Endodermal cell (in vitro differentiated cells): ENCODE measurements around the gene PTPRK. TPM values are rescaled to one million over a fixed set of nuclear protein-coding genes. Genes with fewer than 3 reads are reported as not detected.

Source experiments
- DNase-seq: peaks from one replicate; pipeline ENCODE4 v3.0.0-alpha.2; 2017
- H3K27ac ChIP-seq: 2 replicates; pipeline ENCODE4 v1.5.1; 2013; ENCODE audit warnings: mild to moderate bottlenecking, low read depth, low read length, moderate library complexity
- H3K27me3 ChIP-seq: 2 replicates; pipeline ENCODE4 v1.6.1; 2013; ENCODE audit warnings: mild to moderate bottlenecking, low read length, moderate library complexity; ENCODE audit not compliant: insufficient read depth, control insufficient read depth, poor library complexity, severe bottlenecking
- H3K36me3 ChIP-seq: 2 replicates; pipeline ENCODE4 v1.7.0; 2013; ENCODE audit warnings: mild to moderate bottlenecking, low read length, moderate library complexity; ENCODE audit not compliant: control insufficient read depth, insufficient read depth
- H3K4me1 ChIP-seq: one replicate; pipeline ENCODE4 v1.7.0; 2013; ENCODE audit warnings: low read length; ENCODE audit not compliant: control insufficient read depth, insufficient read depth
- H3K4me3 ChIP-seq: 2 replicates; pipeline ENCODE4 v1.5.1; 2013; ENCODE audit warnings: mild to moderate bottlenecking, low read length, moderate library complexity
- H3K9ac ChIP-seq: 2 replicates; pipeline ENCODE4 v1.6.1; 2013; ENCODE audit warnings: mild to moderate bottlenecking, low read length, moderate library complexity; ENCODE audit not compliant: poor library complexity, severe bottlenecking; ENCODE audit errors: extremely low read depth
- H3K9me3 ChIP-seq: 2 replicates; pipeline ENCODE4 v1.6.1; 2013; ENCODE audit warnings: mild to moderate bottlenecking, low read length, moderate library complexity; ENCODE audit not compliant: control insufficient read depth
- H3K27ac Mint-ChIP-seq: 2 replicates; pipeline ENCODE4 v1.8.0; 2020; ENCODE audit warnings: mixed read lengths
- H3K27me3 Mint-ChIP-seq: 2 replicates; pipeline ENCODE4 v1.8.0; 2021; ENCODE audit warnings: mild to moderate bottlenecking, mixed read lengths; ENCODE audit not compliant: insufficient read depth
- H3K36me3 Mint-ChIP-seq: 2 replicates; pipeline ENCODE4 v1.8.0; 2020; ENCODE audit warnings: low read depth, mixed read lengths
- H3K4me1 Mint-ChIP-seq: 2 replicates; pipeline ENCODE4 v1.8.0; 2020; ENCODE audit warnings: mixed read lengths
- H3K4me3 Mint-ChIP-seq: 2 replicates; pipeline ENCODE4 v1.8.0; 2020; ENCODE audit warnings: mild to moderate bottlenecking, moderate library complexity, mixed read lengths
- H3K9me3 Mint-ChIP-seq: 2 replicates; pipeline ENCODE4 v1.8.0; 2020; ENCODE audit warnings: mild to moderate bottlenecking, mixed read lengths
- WGBS, 2 experiments: methylation state at CpG; one replicate each; pipeline versions ENCODE4 v1.1.5 to v1.1.7; 2013; ENCODE audit warnings: missing lambda C conversion rate in 2 of 2, mixed read lengths in 1 of 2; ENCODE audit not compliant: insufficient coverage in 1 of 2, insufficient read length in 1 of 2; 5-methylcytosine and 5-hydroxymethylcytosine counted together
- total RNA-seq, 2 donors: library from RNA; stranded (reverse); fragmentation: NEBNext Ultra II Directional in 1 of 2; extraction: Animal tissue kit (Norgen Biotek cat#: 25700) in 1 of 2; gene quantifications; 2 replicates in 1 of 2; 3 replicates in 1 of 2; pipeline ENCODE4 v1.2.1, GENCODE V29; 2021
- TF ChIP-seq, protein P1 (sequence below): fragments of 200-600 bp; sonication (generic); conservative IDR thresholded peaks from 2 replicates; pipeline ENCODE4 v1.5.0; 2021; ENCODE audit warnings: antibody characterized with exemption, mild to moderate bottlenecking

PTPRK gene
- total RNA-seq, 2 donors from 2014 or later: 46.4 to 57.6 TPM

DNA sequence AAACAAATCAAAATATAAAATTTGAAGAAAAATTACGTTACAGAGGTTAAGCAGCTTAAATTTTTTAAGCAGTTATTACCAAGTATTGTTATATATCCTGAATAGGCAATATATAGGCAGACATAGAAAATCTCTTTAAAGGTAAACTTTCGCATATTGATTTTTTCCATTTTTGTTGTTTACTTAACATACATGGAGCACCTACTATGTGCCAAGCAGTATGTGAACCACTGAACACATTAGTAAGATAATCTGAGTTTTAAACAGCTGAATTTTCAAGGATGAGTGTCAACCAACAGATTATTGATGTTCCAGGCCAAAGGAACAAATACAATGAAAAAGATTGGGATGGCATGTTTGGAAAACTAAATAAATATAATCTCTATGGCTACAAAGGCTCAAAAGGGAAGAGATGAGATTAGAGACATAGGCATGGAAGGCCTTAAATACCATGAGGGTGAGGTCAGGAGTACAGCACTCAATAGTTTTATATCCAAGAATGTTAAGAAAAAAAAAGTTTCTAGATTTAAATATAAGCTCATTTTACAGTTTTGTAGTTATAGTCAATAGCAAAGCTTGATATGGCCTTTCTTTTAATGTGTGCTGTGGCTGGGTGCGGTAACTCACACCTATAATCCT, 277.5 kb downstream of the PTPRK start:
- Mint-ChIP-seq H3K4me3 (no peak overlapping the region), H3K4me1 (peaks cover 15% of the 10 kb centered on the region), H3K27me3 (no peaks in the 10 kb centered on the region), H3K36me3 (peaks cover 9% of the 10 kb centered on the region), H3K9me3 (no peaks in the 10 kb centered on the region), H3K27ac (no peak overlapping the region)
- peaks cover 8% of the 10 kb centered on the region for H3K4me1 ChIP-seq
- TF ChIP-seq, protein P1, sequence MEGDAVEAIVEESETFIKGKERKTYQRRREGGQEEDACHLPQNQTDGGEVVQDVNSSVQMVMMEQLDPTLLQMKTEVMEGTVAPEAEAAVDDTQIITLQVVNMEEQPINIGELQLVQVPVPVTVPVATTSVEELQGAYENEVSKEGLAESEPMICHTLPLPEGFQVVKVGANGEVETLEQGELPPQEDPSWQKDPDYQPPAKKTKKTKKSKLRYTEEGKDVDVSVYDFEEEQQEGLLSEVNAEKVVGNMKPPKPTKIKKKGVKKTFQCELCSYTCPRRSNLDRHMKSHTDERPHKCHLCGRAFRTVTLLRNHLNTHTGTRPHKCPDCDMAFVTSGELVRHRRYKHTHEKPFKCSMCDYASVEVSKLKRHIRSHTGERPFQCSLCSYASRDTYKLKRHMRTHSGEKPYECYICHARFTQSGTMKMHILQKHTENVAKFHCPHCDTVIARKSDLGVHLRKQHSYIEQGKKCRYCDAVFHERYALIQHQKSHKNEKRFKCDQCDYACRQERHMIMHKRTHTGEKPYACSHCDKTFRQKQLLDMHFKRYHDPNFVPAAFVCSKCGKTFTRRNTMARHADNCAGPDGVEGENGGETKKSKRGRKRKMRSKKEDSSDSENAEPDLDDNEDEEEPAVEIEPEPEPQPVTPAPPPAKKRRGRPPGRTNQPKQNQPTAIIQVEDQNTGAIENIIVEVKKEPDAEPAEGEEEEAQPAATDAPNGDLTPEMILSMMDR: no peak
- 89% methylated on average over 2 of the region's 3 CpGs; no CpG with 5 or more reads in 1 of the 2 experiments for WGBS, 2 experiments
- peaks cover 11% of the 10 kb centered on the region for H3K36me3 ChIP-seq
- no peaks in the 10 kb centered on the region for H3K9me3 ChIP-seq
- H3K4me3 ChIP-seq: no peak overlapping the region
- H3K9ac ChIP-seq: no peak overlapping the region
- H3K27ac ChIP-seq: no peak overlapping the region
- no peaks in the 10 kb centered on the region for H3K27me3 ChIP-seq
- DNase-seq: no peak

DNA sequence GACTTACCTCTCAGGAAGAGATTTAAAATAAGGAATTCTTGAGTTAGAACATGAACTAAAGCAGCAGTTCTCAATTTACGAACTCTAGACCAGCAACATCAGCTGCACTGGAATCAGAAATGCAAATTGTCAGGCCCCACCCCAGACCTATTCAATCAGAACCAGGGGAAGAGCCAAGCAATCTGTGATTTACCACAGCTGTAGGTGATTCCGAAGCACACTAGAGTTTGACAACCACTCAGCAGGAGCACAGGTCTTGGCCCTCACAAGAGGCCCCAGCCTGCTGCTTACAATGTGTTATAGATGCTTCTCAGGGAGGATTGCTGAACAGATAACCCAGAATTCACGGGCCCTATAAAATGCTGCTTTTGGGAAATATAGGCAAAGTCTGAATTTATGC, 279.2 kb downstream of the PTPRK start:
- TF ChIP-seq, protein P1: no peak
- Mint-ChIP-seq H3K4me1 (peaks cover 9% of the 10 kb centered on the region), H3K27me3 (no peaks in the 10 kb centered on the region), H3K9me3 (no peaks in the 10 kb centered on the region), H3K4me3 (no peak overlapping the region), H3K27ac (peak overlapping the region; percentile 37), H3K36me3 (peaks cover 9% of the 10 kb centered on the region)
- Histone ChIP-seq H3K4me3 (no peak overlapping the region), H3K9me3 (no peaks in the 10 kb centered on the region), H3K9ac (no peak overlapping the region), H3K4me1 (peaks cover 4% of the 10 kb centered on the region), H3K27ac (no peak overlapping the region), H3K36me3 (peaks cover 11% of the 10 kb centered on the region), H3K27me3 (no peaks in the 10 kb centered on the region)
- DNase-seq: no peak
- 75 to 95% methylated on average over 3 of the region's 3 CpGs for WGBS, 2 experiments

DNA sequence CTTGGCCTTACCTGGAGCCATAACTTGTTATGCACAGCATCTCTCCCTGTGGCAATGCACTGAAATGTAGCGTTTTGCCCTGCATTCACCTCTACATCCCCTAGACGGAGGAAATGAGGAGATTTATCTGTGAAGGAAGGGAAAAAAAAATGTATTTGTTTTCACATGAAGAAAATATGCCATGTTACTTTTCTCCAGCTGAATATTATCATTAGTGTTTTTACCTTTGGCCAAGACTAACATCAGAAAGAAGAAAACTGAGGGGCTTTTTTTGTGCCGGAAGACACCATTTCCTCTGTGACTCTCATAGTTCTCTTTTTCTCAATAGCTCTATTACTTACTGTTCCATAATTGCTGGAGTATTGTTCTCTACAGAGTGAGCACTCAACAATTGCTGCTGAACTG, 280.4 kb downstream of the PTPRK start:
- H3K4me3 ChIP-seq: no peak overlapping the region
- no peak overlapping the region for H3K27ac ChIP-seq
- TF ChIP-seq, protein P1: no peak
- Mint-ChIP-seq H3K27me3 (no peaks in the 10 kb centered on the region), H3K4me3 (no peak overlapping the region), H3K9me3 (no peaks in the 10 kb centered on the region), H3K4me1 (peaks cover 4% of the 10 kb centered on the region), H3K36me3 (peaks cover 9% of the 10 kb centered on the region), H3K27ac (peak overlapping the region; percentile 7)
- no peaks in the 10 kb centered on the region for H3K9me3 ChIP-seq
- no peaks in the 10 kb centered on the region for H3K4me1 ChIP-seq
- no peak overlapping the region for H3K9ac ChIP-seq
- no peak for DNase-seq
- WGBS, 2 experiments: 95% methylated on average over 3 of the region's 3 CpGs; no CpG with 5 or more reads in 1 of the 2 experiments
- peaks cover 11% of the 10 kb centered on the region for H3K36me3 ChIP-seq
- no peaks in the 10 kb centered on the region for H3K27me3 ChIP-seq
